ENCODE measurements around the gene RALGPS1.
"Not testable (repeated sequence)": the region's sequence is repeated elsewhere in the genome, so short reads cannot be mapped to it uniquely, and the experiment has no call there.

Gene RALGPS1

DNA sequence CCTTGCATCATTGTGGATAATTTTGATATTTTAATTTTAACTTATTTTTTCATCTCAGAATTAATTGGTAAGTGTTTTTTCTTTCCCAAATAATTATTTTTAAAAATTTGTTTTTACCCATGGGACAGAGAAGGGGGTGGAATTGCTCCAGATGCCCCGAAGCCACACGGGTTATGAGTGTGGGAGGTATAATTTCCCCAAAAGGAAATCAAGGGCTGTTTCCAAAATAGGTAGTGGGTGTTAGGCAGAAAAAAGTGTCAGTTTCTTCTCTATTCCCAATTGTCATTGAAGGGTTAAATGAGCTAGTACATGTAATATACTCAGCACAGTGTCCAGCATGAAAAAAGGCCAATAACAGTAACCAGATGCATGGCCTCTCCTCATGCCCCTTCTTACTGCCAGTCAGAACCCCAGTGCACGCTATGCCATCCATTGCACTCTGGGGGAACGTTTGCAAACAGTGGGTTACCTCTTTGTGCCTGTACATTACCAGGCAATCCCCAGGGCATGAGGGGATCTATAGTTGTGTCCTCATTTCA lies 244.3 kb downstream of the RALGPS1 start:
- DNase-seq (ENCODE audit: low read depth), result no peak

DNA sequence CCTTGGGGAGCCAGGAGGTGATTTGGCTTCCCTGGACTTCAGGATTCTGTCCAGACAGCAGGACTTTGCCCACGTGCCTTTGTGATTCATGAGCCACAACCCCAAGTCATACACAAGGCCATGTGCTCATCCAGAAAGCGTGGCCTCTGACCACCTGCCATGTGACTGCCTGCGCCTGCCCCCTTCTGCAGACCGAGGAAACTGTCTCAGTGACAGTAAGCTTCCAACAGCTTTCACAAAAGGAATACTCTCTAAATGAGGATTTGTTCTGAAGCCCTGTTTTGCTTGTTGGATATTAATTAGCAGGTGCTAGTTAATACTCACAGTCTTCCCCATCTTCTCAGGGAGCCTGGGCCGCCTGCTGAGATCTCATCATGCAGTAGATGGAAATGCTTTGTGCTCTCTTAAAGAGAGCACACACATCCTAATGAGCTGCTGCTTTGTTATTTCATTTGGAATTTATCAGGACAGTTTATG lies 244.8 kb downstream of the RALGPS1 start:
- peak; percentile 87 for DNase-seq (ENCODE audit: low read depth)

GRCh38 chr9:127159949-127160610 lies 245.5 kb downstream of the RALGPS1 start:
- DNase-seq (ENCODE audit: low read depth), result no peak

DNA sequence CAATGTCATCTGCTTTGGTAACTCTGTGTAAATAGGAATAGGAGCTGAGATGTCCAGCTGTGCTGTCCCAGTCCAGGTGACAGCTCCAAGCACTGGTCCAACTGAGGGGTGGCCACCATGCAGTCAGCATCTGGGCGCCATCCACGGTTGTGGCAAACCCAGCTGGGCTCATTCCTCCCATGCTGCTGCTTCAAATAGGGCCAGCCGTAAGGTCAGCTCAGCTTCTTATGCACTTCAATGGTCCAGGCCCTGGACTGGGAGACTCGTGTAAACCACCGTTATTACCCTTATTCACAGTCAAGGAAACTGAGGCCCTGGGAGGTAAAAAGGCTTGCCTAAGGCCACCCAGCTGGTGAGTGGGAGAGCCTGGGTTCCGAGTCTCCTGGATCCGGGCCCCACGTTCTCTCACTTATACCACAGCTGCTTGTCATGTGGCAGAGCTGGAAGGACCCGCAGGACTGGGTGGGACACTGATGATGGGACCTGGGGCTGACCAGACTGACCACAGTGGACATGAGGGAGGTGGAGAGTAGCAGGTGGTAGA lies 246.6 kb downstream of the RALGPS1 start:
- DNase-seq (ENCODE audit: low read depth), result no peak

- peak; percentile 32 for DNase-seq (ENCODE audit: low read depth)
Observed at GRCh38 chr9:127162046-127162863, 247.7 kb downstream of the RALGPS1 start.

GRCh38 chr9:127162864-127163365 lies 248.3 kb downstream of the RALGPS1 start:
- DNase-seq (ENCODE audit: low read depth), result no peak

DNA sequence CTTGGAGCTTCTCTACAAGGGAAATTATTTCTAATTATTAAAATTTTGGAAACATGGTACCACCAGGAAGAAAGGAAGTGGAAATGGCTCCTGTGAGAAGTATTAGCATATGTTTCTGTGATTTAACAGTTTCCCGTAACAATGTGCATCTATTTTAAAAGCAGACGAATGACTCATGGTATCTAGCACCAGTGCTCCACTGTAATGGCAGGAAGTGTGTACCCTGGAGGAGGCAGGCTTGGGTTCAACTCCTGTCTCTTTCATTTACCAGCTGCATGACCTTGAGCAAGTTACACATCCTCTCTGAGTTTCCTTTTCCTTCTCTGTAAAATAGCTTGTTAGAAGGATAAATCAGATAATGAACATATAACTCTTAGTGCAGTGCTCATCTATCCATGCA lies 248.8 kb downstream of the RALGPS1 start:
- peak; percentile 80 for DNase-seq (ENCODE audit: low read depth)

GRCh38 chr9:127165116-127165515 lies 250.5 kb downstream of the RALGPS1 start:
- DNase-seq (ENCODE audit: low read depth), result no peak

DNA sequence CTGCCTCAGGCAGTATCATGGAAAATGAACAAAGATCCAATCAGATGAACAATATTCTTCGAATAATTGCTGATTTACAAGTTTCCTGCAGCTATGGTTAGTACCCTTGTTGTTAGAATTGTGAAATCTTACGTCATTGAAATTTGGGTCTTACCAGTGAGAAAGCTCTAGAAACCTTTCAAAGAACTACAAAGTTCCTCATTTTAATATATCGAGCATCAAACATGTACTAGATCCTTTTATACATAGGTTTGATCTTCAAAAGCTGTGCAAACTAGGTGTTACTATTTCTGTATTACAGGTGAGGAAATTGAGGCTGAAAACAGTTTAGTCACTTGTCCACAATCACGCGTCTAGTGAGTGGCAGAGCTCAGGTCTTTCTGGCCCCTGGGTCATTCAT lies 251.5 kb downstream of the RALGPS1 start:
- DNase-seq (ENCODE audit: low read depth), result no peak

- DNase-seq (ENCODE audit: low read depth), result peak; percentile 12
Observed at GRCh38 chr9:127166651-127167524, 252.3 kb downstream of the RALGPS1 start.

DNA sequence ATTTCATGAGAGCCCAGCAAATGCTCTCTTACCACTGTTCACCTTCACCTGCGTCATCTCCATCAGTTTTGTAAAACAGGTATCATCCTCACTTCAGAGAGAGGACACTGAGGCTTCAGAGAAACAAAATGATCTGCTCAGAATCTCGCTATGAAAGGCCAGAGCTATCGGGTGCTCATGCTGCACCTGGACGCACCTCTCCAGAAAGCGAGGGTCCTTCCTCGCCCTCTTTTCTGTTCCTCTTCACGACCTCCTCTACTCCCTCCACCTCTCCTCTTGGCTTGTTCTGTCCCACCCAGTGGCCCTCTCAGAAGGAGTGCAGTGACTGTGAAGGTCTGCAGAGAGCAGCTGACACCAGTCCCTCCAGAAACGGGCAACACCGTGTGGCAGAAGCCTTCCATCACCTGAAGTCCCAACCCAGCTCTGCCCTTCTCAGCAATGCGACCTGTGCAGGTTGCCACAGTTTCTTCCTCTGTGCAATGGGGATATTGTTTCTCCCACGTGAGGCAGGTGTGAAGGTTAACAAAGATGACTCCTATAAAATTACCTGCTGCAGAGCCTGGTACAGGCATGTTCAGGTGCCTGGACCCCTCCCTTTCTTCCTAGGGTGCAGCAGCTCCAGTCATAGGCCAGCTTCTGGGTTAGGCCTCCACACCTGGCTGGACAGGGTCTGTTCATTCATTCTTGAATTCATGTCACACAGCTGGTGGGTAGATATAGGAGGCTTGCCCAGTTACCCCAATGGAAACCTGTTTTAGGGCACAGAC lies 253.2 kb downstream of the RALGPS1 start:
- no peak for DNase-seq (ENCODE audit: low read depth)

- DNase-seq (ENCODE audit: low read depth), result no peak
Observed at GRCh38 chr9:127168756-127169574, 254.4 kb downstream of the RALGPS1 start.

- no peak for DNase-seq (ENCODE audit: low read depth)
Observed at GRCh38 chr9:127169575-127169883, 254.9 kb downstream of the RALGPS1 start.

DNA sequence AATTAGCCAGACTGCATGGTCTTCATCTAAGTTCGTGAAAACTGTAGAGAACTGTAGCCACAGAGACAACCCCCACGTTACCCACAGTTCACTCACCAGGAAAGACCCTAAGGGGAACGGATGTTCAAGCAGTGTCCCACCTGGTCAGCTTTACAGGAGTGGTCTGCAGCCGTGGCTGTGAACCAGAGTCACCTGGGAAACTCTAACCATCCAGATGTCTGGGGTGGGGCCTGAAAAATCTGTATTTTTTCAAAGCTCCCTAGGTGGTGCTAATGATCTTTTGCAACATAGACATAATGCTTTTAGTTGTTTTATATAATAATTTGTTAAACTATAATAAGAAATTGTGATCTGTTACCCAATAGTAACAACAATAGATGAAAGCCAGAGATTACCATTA lies 255.5 kb downstream of the RALGPS1 start:
- no peak for DNase-seq (ENCODE audit: low read depth)

GRCh38 chr9:127170652-127171051 lies 256.1 kb downstream of the RALGPS1 start:
- no peak for DNase-seq (ENCODE audit: low read depth)

DNA sequence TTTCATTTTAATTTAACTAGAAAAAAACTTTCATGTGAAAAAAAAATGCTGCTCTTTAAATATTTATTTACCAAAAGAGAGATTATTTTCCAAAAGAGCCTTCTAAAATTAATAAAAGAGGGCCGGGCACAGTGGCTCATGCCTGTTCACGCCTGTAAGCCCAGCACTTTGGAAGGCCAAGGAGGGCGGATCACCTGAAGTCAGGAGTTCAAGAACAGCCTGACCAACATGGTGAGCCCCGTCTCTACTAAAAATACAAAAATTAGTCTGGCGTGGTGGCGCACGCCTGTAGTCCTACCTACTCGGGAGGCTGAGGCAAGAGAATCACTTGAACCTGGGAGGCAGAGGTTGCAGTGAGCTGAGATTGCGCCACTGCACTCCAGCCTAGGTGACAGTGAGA lies 256.8 kb downstream of the RALGPS1 start:
- not testable (repeated sequence) for DNase-seq (ENCODE audit: low read depth)

GRCh38 chr9:127172066-127172707 lies 257.6 kb downstream of the RALGPS1 start:
- DNase-seq (ENCODE audit: low read depth), result no peak

- DNase-seq (ENCODE audit: low read depth), result no peak
Observed at GRCh38 chr9:127173063-127173462, 258.5 kb downstream of the RALGPS1 start.

All from iris pigment epithelial cell (primary cell).